ENCODE measurements around the gene EPB41L4B. TPM values are rescaled to one million over a fixed set of nuclear protein-coding genes. Genes with fewer than 3 reads are reported as not detected.

EPB41L4B gene
- total RNA-seq, 6 experiments from 2014 or later, result 0.33 to 0.37 (median 0.35) TPM; not detected in 2

DNA sequence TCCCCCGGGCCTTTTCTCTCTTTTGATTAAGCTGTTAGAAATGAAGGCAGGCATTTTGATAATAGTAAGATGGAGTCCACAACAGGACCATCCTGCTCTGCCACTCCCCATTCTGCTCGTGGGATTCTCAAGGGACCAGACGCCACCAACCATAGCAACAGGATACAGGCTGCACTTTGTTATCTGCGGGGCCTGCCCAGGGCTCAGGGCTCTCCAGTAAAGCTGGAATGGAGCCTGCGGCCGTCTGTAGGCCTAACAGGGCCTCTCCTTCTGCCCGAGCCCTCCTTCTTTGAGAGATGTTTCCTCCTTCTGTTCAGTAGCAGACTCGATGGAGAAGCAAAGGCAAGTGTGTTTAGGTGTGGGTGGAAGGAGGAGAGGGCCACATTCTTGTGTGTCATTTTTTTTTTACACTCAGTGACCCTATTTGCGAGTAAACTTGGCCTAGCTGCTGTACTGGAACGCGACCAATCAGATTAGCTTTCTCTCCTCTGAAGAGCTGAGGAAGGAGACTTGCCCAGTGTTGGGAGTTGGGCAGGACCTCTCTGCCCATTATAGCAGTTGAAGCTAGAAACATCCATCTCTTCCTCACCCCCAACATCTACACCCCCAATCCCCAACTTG lies 8.9 kb upstream of the EPB41L4B start:
- Mint-ChIP-seq H3K27me3 (ENCODE audit: insufficient read depth) (peaks cover 13% of the 10 kb centered on the region), H3K36me3 (ENCODE audit: low read depth) (no peaks in the 10 kb centered on the region), H3K4me1 (ENCODE audit: low read depth) (peaks cover 11% of the 10 kb centered on the region; the same call in 1 of the 2 replicates), H3K4me3 (peak overlapping the region; percentile 14), H3K9me3 (no peaks in the 10 kb centered on the region), H3K27ac (no peak overlapping the region)
- TF ChIP-seq, protein P1, sequence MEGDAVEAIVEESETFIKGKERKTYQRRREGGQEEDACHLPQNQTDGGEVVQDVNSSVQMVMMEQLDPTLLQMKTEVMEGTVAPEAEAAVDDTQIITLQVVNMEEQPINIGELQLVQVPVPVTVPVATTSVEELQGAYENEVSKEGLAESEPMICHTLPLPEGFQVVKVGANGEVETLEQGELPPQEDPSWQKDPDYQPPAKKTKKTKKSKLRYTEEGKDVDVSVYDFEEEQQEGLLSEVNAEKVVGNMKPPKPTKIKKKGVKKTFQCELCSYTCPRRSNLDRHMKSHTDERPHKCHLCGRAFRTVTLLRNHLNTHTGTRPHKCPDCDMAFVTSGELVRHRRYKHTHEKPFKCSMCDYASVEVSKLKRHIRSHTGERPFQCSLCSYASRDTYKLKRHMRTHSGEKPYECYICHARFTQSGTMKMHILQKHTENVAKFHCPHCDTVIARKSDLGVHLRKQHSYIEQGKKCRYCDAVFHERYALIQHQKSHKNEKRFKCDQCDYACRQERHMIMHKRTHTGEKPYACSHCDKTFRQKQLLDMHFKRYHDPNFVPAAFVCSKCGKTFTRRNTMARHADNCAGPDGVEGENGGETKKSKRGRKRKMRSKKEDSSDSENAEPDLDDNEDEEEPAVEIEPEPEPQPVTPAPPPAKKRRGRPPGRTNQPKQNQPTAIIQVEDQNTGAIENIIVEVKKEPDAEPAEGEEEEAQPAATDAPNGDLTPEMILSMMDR (IDR thresholded peaks at IDR 0.05), result no peak
- DNase-seq, result no peak

DNA sequence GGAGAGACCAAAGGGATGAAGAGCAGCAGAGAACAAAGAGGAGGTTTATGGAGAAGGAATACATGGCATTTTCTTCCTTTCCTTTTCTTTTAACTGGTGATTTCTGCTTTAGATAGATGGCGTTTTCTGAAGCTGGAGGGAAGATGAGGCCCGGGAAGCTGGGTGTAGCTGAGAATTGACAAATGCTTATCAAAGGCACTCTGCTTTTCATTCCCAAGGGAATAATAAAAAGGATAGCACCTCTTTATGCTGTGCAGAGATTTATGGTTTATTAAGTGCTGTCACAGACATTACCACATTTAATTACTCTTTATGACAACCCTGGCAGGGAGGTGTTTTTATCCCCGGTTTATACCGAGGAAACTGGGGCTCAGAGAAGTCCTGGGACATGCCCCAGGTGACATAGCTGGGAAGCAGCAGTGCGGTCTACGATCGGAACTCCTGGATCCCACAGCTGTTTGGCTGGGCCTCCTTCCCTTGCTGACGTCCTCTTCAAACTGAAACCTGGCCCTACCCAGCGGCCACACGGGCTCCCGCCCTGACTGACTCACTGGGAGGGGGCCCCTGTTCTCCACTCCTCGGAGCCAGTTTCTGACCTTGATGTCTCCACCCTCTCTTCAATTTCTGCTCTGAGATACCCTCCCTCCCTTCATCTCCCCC lies 8.2 kb upstream of the EPB41L4B start:
- peaks cover 13% of the 10 kb centered on the region for H3K27me3 Mint-ChIP-seq (ENCODE audit: insufficient read depth)
- H3K27ac Mint-ChIP-seq, result no peak overlapping the region
- H3K4me3 Mint-ChIP-seq, result peak overlapping the region; percentile 14
- no peak for DNase-seq
- TF ChIP-seq, protein P1 (IDR thresholded peaks at IDR 0.05), result no peak
- H3K36me3 Mint-ChIP-seq (ENCODE audit: low read depth), result no peaks in the 10 kb centered on the region
- peaks cover 11% of the 10 kb centered on the region; the same call in 1 of the 2 replicates for H3K4me1 Mint-ChIP-seq (ENCODE audit: low read depth)
- no peaks in the 10 kb centered on the region for H3K9me3 Mint-ChIP-seq

DNA sequence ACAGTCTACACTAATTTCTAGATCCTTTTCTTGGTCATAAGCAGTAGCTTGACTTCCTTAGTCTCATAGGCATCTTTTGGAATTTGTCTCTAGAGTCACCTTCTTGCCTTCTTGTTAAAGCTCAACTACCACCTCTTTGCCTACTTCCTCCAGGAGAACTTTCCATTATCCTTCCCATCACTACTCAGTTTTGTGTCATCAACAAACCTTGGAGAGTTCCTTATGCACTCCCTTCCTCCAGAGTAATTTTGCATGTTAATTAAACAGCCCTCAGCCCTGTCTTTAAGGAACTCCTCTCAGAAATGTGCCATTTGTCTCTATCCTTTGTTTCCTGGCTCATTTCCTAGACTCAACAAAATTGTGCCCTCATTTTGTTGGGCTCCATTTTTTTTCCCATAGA lies 4.2 kb upstream of the EPB41L4B start:
- DNase-seq, result no peak
- TF ChIP-seq, protein P1 (IDR thresholded peaks at IDR 0.05), result no peak
- Mint-ChIP-seq H3K27ac (no peak overlapping the region), H3K27me3 (ENCODE audit: insufficient read depth) (peaks cover 23% of the 10 kb centered on the region), H3K36me3 (ENCODE audit: low read depth) (no peaks in the 10 kb centered on the region), H3K4me1 (ENCODE audit: low read depth) (peaks cover 11% of the 10 kb centered on the region; the same call in 1 of the 2 replicates), H3K9me3 (no peaks in the 10 kb centered on the region), H3K4me3 (no peak overlapping the region)

DNA sequence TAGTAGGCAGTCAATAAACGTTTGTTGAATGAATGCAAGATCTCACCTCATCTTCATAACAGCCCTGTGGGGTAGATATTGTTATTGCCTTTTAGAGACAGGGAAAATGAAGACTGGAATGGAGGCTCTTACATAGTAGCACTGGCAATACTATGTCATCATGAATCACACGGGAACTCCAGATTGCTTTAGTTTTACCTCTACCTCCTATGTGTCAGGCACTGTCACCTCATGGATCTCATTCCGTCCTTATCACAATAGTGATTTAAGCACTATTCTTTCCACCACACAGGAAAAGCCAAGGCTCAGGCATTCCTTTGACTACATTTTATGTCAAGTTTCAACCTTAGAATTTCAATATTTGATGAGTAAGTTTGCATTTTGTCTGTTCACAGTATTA lies 2.9 kb upstream of the EPB41L4B start:
- Mint-ChIP-seq H3K4me3 (no peak overlapping the region), H3K27me3 (ENCODE audit: insufficient read depth) (peaks cover 21% of the 10 kb centered on the region), H3K36me3 (ENCODE audit: low read depth) (no peaks in the 10 kb centered on the region), H3K4me1 (ENCODE audit: low read depth) (peaks cover 2% of the 10 kb centered on the region; the same call in 1 of the 2 replicates), H3K9me3 (no peaks in the 10 kb centered on the region), H3K27ac (no peak overlapping the region)
- TF ChIP-seq, protein P1 (IDR thresholded peaks at IDR 0.05), result no peak
- DNase-seq, result no peak

DNA sequence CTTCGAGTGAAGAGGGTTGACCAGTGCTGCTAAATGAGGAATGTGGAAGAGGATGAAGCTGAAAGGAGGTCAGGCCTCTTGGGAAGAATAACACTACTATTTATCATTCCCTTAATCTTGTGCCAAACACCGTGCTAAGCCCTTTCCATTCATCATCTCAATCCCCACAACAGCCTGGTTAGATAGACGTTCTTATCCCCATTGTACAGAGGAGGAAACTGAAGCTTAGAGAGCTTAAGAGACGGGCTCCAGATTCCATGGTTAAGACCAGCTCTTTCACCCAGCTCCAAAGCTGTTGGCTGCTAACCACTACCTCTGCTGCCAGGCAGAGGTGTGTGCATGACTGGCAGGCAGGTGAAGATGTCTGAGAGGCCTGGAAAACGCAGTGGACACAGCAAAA lies 868 bp upstream of the EPB41L4B start:
- Mint-ChIP-seq H3K27ac (no peak overlapping the region), H3K36me3 (ENCODE audit: low read depth) (no peaks in the 10 kb centered on the region), H3K4me3 (no peak overlapping the region), H3K9me3 (no peaks in the 10 kb centered on the region), H3K27me3 (ENCODE audit: insufficient read depth) (peaks cover 28% of the 10 kb centered on the region), H3K4me1 (ENCODE audit: low read depth) (no peaks in the 10 kb centered on the region)
- TF ChIP-seq, protein P1 (IDR thresholded peaks at IDR 0.05), result no peak
- DNase-seq, result no peak

All from HFFc6 (cell line).